H1 (cell line): ENCODE measurements around the gene TRAF5. TPM values are rescaled to one million over a fixed set of nuclear protein-coding genes. Genes with fewer than 3 reads are reported as not detected.

ENCODE experiments used
- BACH1 ChIP-seq: IDR thresholded peaks from 2 replicates; pipeline ENCODE4 v1.6.1; 2012; ENCODE audit warnings: low read length, improper control_type of control experiment
- BRCA1 ChIP-seq: IDR thresholded peaks from 2 replicates; pipeline ENCODE4 v1.6.1; 2012; ENCODE audit warnings: low read depth, low read length, improper control_type of control experiment
- CHD1 ChIP-seq: IDR thresholded peaks from 2 replicates; pipeline ENCODE4 v1.6.1; 2012; ENCODE audit warnings: low read depth, low read length, improper control_type of control experiment
- FOSL1 ChIP-seq: IDR thresholded peaks from 2 replicates; pipeline ENCODE4 v1.6.1; 2011; ENCODE audit warnings: mild to moderate bottlenecking, low read depth, low read length, moderate library complexity; ENCODE audit not compliant: insufficient read depth
- HDAC6 ChIP-seq: IDR thresholded peaks from one replicate; pipeline ENCODE4 v1.7.1; 2012; ENCODE audit warnings: low read depth, mild to moderate bottlenecking, inconsistent platforms, low read length, moderate library complexity
- RBBP5 ChIP-seq: IDR thresholded peaks from 2 replicates; pipeline ENCODE4 v1.7.1; 2012; ENCODE audit warnings: low read depth, mild to moderate bottlenecking, inconsistent platforms, low read length, moderate library complexity, borderline replicate concordance
- RXRA ChIP-seq: IDR thresholded peaks from 2 replicates; pipeline ENCODE4 v1.6.1; 2011; ENCODE audit warnings: low read depth, mild to moderate bottlenecking, low read length, moderate library complexity; ENCODE audit not compliant: insufficient read depth
- SIRT6 ChIP-seq: IDR thresholded peaks from one replicate; pipeline ENCODE4 v1.7.1; 2012; ENCODE audit warnings: low read length, inconsistent platforms
- ZNF274 ChIP-seq: IDR thresholded peaks from 2 replicates; pipeline ENCODE4 v1.7.0; 2012; ENCODE audit warnings: low read length, borderline replicate concordance; ENCODE audit errors: extremely low read depth
- polyA plus RNA-seq, 7 experiments: library from polyadenylated mRNA; depleted of rRNA in 3 of 7; stranded (reverse) in 5 of 7; unstranded in 2 of 7; fragments of >200 nt in 5 of 7; fragments of 200-250 nt in 2 of 7; gene quantifications; 1 replicate in 5 of 7; 2 replicates in 1 of 7; 4 replicates in 1 of 7; pipeline versions ENCODE4 v1.2.1 to v1.2.3, GENCODE V29; 2011 to 2013; ENCODE audit warnings: missing spikeins in 2 of 7, mixed read lengths in 2 of 7
- total RNA-seq: library from RNA; stranded (reverse); fragmentation: NEBNext Ultra II Directional; extraction: Animal tissue kit (Norgen Biotek cat#: 25700); gene quantifications from 2 replicates; pipeline ENCODE4 v1.2.1, GENCODE V29; 2021
- TF ChIP-seq, protein P1 (sequence below): fragments of 300-600 bp; sonication (generic); IDR thresholded peaks from 2 replicates; pipeline ENCODE4 v1.7.1; 2012; ENCODE audit warnings: low read length, moderate library complexity, mild to moderate bottlenecking, inconsistent platforms; ENCODE audit not compliant: insufficient replicate concordance
- TF ChIP-seq, protein P2 (sequence below): IDR thresholded peaks from 2 replicates; pipeline ENCODE4 v1.6.1; 2011; ENCODE audit warnings: low read length, improper control_type of control experiment

TRAF5 gene
- total and polyA plus RNA-seq, 2 of the 8 experiments (the other 6 are each of a cell fraction or from before 2014, with no cell fraction given), result 13.0 to 17.1 TPM

DNA sequence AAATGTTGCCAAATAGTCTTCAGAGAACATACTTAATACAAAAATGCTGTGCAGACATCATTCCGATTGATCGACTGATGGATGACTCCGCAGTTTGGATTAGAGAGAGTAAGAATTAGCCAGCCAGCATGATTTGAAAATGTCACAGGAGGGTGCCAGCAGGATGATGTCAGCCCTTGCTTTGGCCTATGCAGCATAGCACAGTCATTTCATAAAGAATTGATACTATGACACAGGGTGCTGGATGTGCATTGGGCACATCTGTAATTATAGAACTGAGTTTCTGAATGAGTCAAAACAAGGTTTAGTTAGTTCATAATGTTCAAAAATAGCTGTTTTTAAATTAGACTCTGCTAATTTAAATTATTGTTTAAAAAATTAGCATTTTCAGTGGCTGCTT lies 21.6 kb upstream of the TRAF5 start (continued):
- TF ChIP-seq, protein P1, sequence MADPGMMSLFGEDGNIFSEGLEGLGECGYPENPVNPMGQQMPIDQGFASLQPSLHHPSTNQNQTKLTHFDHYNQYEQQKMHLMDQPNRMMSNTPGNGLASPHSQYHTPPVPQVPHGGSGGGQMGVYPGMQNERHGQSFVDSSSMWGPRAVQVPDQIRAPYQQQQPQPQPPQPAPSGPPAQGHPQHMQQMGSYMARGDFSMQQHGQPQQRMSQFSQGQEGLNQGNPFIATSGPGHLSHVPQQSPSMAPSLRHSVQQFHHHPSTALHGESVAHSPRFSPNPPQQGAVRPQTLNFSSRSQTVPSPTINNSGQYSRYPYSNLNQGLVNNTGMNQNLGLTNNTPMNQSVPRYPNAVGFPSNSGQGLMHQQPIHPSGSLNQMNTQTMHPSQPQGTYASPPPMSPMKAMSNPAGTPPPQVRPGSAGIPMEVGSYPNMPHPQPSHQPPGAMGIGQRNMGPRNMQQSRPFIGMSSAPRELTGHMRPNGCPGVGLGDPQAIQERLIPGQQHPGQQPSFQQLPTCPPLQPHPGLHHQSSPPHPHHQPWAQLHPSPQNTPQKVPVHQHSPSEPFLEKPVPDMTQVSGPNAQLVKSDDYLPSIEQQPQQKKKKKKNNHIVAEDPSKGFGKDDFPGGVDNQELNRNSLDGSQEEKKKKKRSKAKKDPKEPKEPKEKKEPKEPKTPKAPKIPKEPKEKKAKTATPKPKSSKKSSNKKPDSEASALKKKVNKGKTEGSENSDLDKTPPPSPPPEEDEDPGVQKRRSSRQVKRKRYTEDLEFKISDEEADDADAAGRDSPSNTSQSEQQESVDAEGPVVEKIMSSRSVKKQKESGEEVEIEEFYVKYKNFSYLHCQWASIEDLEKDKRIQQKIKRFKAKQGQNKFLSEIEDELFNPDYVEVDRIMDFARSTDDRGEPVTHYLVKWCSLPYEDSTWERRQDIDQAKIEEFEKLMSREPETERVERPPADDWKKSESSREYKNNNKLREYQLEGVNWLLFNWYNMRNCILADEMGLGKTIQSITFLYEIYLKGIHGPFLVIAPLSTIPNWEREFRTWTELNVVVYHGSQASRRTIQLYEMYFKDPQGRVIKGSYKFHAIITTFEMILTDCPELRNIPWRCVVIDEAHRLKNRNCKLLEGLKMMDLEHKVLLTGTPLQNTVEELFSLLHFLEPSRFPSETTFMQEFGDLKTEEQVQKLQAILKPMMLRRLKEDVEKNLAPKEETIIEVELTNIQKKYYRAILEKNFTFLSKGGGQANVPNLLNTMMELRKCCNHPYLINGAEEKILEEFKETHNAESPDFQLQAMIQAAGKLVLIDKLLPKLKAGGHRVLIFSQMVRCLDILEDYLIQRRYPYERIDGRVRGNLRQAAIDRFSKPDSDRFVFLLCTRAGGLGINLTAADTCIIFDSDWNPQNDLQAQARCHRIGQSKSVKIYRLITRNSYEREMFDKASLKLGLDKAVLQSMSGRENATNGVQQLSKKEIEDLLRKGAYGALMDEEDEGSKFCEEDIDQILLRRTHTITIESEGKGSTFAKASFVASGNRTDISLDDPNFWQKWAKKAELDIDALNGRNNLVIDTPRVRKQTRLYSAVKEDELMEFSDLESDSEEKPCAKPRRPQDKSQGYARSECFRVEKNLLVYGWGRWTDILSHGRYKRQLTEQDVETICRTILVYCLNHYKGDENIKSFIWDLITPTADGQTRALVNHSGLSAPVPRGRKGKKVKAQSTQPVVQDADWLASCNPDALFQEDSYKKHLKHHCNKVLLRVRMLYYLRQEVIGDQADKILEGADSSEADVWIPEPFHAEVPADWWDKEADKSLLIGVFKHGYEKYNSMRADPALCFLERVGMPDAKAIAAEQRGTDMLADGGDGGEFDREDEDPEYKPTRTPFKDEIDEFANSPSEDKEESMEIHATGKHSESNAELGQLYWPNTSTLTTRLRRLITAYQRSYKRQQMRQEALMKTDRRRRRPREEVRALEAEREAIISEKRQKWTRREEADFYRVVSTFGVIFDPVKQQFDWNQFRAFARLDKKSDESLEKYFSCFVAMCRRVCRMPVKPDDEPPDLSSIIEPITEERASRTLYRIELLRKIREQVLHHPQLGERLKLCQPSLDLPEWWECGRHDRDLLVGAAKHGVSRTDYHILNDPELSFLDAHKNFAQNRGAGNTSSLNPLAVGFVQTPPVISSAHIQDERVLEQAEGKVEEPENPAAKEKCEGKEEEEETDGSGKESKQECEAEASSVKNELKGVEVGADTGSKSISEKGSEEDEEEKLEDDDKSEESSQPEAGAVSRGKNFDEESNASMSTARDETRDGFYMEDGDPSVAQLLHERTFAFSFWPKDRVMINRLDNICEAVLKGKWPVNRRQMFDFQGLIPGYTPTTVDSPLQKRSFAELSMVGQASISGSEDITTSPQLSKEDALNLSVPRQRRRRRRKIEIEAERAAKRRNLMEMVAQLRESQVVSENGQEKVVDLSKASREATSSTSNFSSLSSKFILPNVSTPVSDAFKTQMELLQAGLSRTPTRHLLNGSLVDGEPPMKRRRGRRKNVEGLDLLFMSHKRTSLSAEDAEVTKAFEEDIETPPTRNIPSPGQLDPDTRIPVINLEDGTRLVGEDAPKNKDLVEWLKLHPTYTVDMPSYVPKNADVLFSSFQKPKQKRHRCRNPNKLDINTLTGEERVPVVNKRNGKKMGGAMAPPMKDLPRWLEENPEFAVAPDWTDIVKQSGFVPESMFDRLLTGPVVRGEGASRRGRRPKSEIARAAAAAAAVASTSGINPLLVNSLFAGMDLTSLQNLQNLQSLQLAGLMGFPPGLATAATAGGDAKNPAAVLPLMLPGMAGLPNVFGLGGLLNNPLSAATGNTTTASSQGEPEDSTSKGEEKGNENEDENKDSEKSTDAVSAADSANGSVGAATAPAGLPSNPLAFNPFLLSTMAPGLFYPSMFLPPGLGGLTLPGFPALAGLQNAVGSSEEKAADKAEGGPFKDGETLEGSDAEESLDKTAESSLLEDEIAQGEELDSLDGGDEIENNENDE, result no peak
- no peak for TF ChIP-seq SIRT6
- TF ChIP-seq HDAC6, result no peak
- TF ChIP-seq, protein P2, sequence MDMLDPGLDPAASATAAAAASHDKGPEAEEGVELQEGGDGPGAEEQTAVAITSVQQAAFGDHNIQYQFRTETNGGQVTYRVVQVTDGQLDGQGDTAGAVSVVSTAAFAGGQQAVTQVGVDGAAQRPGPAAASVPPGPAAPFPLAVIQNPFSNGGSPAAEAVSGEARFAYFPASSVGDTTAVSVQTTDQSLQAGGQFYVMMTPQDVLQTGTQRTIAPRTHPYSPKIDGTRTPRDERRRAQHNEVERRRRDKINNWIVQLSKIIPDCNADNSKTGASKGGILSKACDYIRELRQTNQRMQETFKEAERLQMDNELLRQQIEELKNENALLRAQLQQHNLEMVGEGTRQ, result no peak
- no peak for TF ChIP-seq CHD1
- TF ChIP-seq ZNF274, result no peak
- TF ChIP-seq BACH1, result no peak
- TF ChIP-seq FOSL1, result no peak
- TF ChIP-seq RXRA, result no peak
- no peak for TF ChIP-seq RBBP5
- TF ChIP-seq BRCA1, result no peak
